H9 (cell line): Measurements from ENCODE around the gene EVX2. TPM values are rescaled to one million over a fixed set of nuclear protein-coding genes. Genes with fewer than 3 reads are reported as not detected.

ENCODE experiments used
- DNase-seq: peaks from one replicate; pipeline ENCODE4 v3.0.0-alpha.2; 2017
- H2AFZ ChIP-seq: one replicate; pipeline ENCODE4 v1.6.1; 2013; ENCODE audit warnings: mild to moderate bottlenecking, low read length, control low read depth, moderate library complexity
- H2AK5ac ChIP-seq: 2 replicates; pipeline ENCODE4 v1.6.1; 2013; ENCODE audit warnings: low read length, control low read depth, mixed read lengths; ENCODE audit not compliant: insufficient read length
- H2BK120ac ChIP-seq: one replicate; pipeline ENCODE4 v1.6.1; 2013; ENCODE audit warnings: low read depth, mild to moderate bottlenecking, low read length, control low read depth, inconsistent platforms; ENCODE audit not compliant: poor library complexity, severe bottlenecking
- H2BK12ac ChIP-seq: 2 replicates; pipeline ENCODE4 v1.6.1; 2013; ENCODE audit warnings: low read length, control low read depth, mixed read lengths, low read depth; ENCODE audit not compliant: insufficient read length
- H2BK15ac ChIP-seq: 2 replicates; pipeline ENCODE4 v1.6.1; 2013; ENCODE audit warnings: low read depth, low read length, control low read depth
- H2BK20ac ChIP-seq: one replicate; pipeline ENCODE4 v1.6.1; 2013; ENCODE audit warnings: low read depth, mild to moderate bottlenecking, low read length, control low read depth, inconsistent platforms; ENCODE audit not compliant: poor library complexity, severe bottlenecking
- H2BK5ac ChIP-seq: 2 replicates; pipeline ENCODE4 v1.6.1; 2013; ENCODE audit warnings: low read length, control low read depth, mixed read lengths; ENCODE audit not compliant: insufficient read length
- H3K14ac ChIP-seq: 2 replicates; pipeline ENCODE4 v1.6.1; 2013; ENCODE audit warnings: low read length, control low read depth; ENCODE audit not compliant: insufficient read depth
- H3K18ac ChIP-seq: 2 replicates; pipeline ENCODE4 v1.6.1; 2013; ENCODE audit warnings: low read depth, mild to moderate bottlenecking, mixed read lengths, low read length, control low read depth; ENCODE audit not compliant: insufficient read length
- H3K23ac ChIP-seq: 2 replicates; pipeline ENCODE4 v1.6.1; 2013; ENCODE audit warnings: low read length, control low read depth, mixed read lengths, low read depth; ENCODE audit not compliant: insufficient read length
- H3K23me2 ChIP-seq: 2 replicates; pipeline ENCODE4 v1.6.1; 2013; ENCODE audit warnings: low read depth, mild to moderate bottlenecking, mixed read lengths, low read length, control low read depth; ENCODE audit not compliant: insufficient read length, poor library complexity, severe bottlenecking
- H3K27ac ChIP-seq: 2 replicates; pipeline ENCODE4 v1.5.1; 2013; ENCODE audit warnings: low read length, control low read depth, mixed read lengths, low read depth; ENCODE audit not compliant: insufficient read length
- H3K27me3 ChIP-seq: 2 replicates; pipeline ENCODE4 v1.6.1; 2013; ENCODE audit warnings: low read length, control low read depth, inconsistent platforms; ENCODE audit not compliant: insufficient read depth
- H3K4ac ChIP-seq: 2 replicates; pipeline ENCODE4 v1.6.1; 2013; ENCODE audit warnings: low read depth, mild to moderate bottlenecking, control low read depth, inconsistent platforms, low read length, moderate library complexity
- H3K4me1 ChIP-seq: 2 replicates; pipeline ENCODE4 v1.6.1; 2013; ENCODE audit warnings: low read length, control low read depth, inconsistent platforms; ENCODE audit not compliant: insufficient read depth
- H3K4me2 ChIP-seq: 2 replicates; pipeline ENCODE4 v1.6.1; 2013; ENCODE audit warnings: low read length, control low read depth, mixed read lengths; ENCODE audit not compliant: insufficient read length, insufficient read depth
- H3K56ac ChIP-seq: 2 replicates; pipeline ENCODE4 v1.6.1; 2013; ENCODE audit warnings: low read depth, mild to moderate bottlenecking, mixed read lengths, low read length, control low read depth; ENCODE audit not compliant: insufficient read length
- H3K79me1 ChIP-seq: 2 replicates; pipeline ENCODE4 v1.6.1; 2013; ENCODE audit warnings: low read depth, mild to moderate bottlenecking, moderate library complexity, low read length, control low read depth, inconsistent platforms; ENCODE audit not compliant: insufficient read depth, poor library complexity, severe bottlenecking
- H3K79me2 ChIP-seq: 2 replicates; pipeline ENCODE4 v1.6.1; 2013; ENCODE audit warnings: low read length, control low read depth, inconsistent platforms; ENCODE audit not compliant: insufficient read depth
- H3K9ac ChIP-seq: 2 replicates; pipeline ENCODE4 v1.6.1; 2013; ENCODE audit warnings: low read length, control low read depth, mixed read lengths; ENCODE audit not compliant: insufficient read length; ENCODE audit errors: extremely low read depth
- H3K9me3 ChIP-seq: one replicate; pipeline ENCODE4 v1.6.1; 2013; ENCODE audit warnings: low read depth, low read length, inconsistent platforms; ENCODE audit not compliant: control insufficient read depth
- H3T11ph ChIP-seq: one replicate; pipeline ENCODE4 v1.6.1; 2013; ENCODE audit warnings: mild to moderate bottlenecking, low read length, control low read depth, inconsistent platforms
- H4K20me1 ChIP-seq: one replicate; pipeline ENCODE4 v1.6.1; 2013; ENCODE audit not compliant: control insufficient read depth, insufficient read length, insufficient read depth
- H4K5ac ChIP-seq: 2 replicates; pipeline ENCODE4 v1.6.1; 2013; ENCODE audit warnings: low read depth, mild to moderate bottlenecking, mixed read lengths, low read length, control low read depth; ENCODE audit not compliant: insufficient read length
- H4K8ac ChIP-seq: replicated peaks from 2 replicates; pipeline ENCODE4 v1.6.1; 2013; ENCODE audit warnings: low read length, control low read depth, mixed read lengths, low read depth; ENCODE audit not compliant: insufficient read length
- H4K91ac ChIP-seq: 2 replicates; pipeline ENCODE4 v1.6.1; 2013; ENCODE audit warnings: low read depth, mild to moderate bottlenecking, moderate library complexity, mixed read lengths, low read length, control low read depth; ENCODE audit not compliant: insufficient read length
- H3K27ac Mint-ChIP-seq, 3 experiments: 2 replicates in 2 of 3; 3 replicates in 1 of 3; pipeline ENCODE4 v1.8.0; 2020 to 2021; ENCODE audit warnings: mixed read lengths in 3 of 3, mild to moderate bottlenecking in 1 of 3, moderate library complexity in 1 of 3
- H3K27me3 Mint-ChIP-seq: 2 replicates; pipeline ENCODE4 v1.8.0; 2021; ENCODE audit warnings: low read depth, mild to moderate bottlenecking, moderate library complexity, mixed read lengths
- H3K36me3 Mint-ChIP-seq, 3 experiments: 2 replicates in 2 of 3; 3 replicates in 1 of 3; pipeline ENCODE4 v1.8.0; 2020 to 2021; ENCODE audit warnings: low read depth in 3 of 3, mixed read lengths in 3 of 3; ENCODE audit not compliant: insufficient read depth in 1 of 3
- H3K4me1 Mint-ChIP-seq, 2 experiments: 2 replicates each; pipeline ENCODE4 v1.8.0; 2020; ENCODE audit warnings: mixed read lengths in 2 of 2
- H3K4me3 Mint-ChIP-seq, 2 experiments: 2 replicates in 1 of 2; 3 replicates in 1 of 2; pipeline ENCODE4 v1.8.0; 2020 to 2021; ENCODE audit warnings: mild to moderate bottlenecking in 2 of 2, mixed read lengths in 2 of 2, moderate library complexity in 1 of 2
- H3K9me3 Mint-ChIP-seq, 2 experiments: 2 replicates in 1 of 2; 3 replicates in 1 of 2; pipeline ENCODE4 v1.8.0; 2020; ENCODE audit warnings: mild to moderate bottlenecking in 2 of 2, mixed read lengths in 2 of 2, moderate library complexity in 1 of 2
- CTCF ChIP-seq: fragments of 200-600 bp; sonication (generic); conservative IDR thresholded peaks from 3 replicates; pipeline ENCODE4 v1.8.0; 2021; ENCODE audit warnings: antibody characterized with exemption, mild to moderate bottlenecking
- WGBS: extraction: QIAGEN DNeasy Blood & Tissue Kit; methylation state at CpG from one replicate; pipeline ENCODE4 v1.1.7; 2013; ENCODE audit warnings: missing lambda C conversion rate, low lambda C conversion rate, mixed read lengths; ENCODE audit not compliant: insufficient read length; ENCODE audit errors: extremely low coverage; 5-methylcytosine and 5-hydroxymethylcytosine counted together
- total RNA-seq: library from RNA; stranded (reverse); gene quantifications from 2 replicates; pipeline ENCODE4 v1.2.1, GENCODE V29; 2021

EVX2 gene
- total RNA-seq, 1 experiment from 2014 or later = not detected

- H2AK5ac ChIP-seq = no peak overlapping the region
- no peak overlapping the region for H2BK5ac ChIP-seq
- no peaks in the 10 kb centered on the region for H3K79me2 ChIP-seq
- no peak for DNase-seq
- no CpG with 5 or more reads among the region's 6 CpGs for WGBS
- no peak overlapping the region for H2BK120ac ChIP-seq
- H3K4me2 ChIP-seq = no peak overlapping the region
- Mint-ChIP-seq H3K36me3 (no peaks in the 10 kb centered on the region), H3K4me1 (no peaks in the 10 kb centered on the region), H3K9me3 (no peaks in the 10 kb centered on the region), H3K27ac (no peak overlapping the region), H3K27me3 (peaks cover 17% of the 10 kb centered on the region), H3K4me3 (no peak overlapping the region)
- no peaks in the 10 kb centered on the region for H3K9me3 ChIP-seq
- H2BK20ac ChIP-seq = no peak overlapping the region
- no peak overlapping the region for H3T11ph ChIP-seq
- H3K18ac ChIP-seq = no peak overlapping the region
- H4K20me1 ChIP-seq = no peaks in the 10 kb centered on the region
- no peak overlapping the region for H4K91ac ChIP-seq
- H3K79me1 ChIP-seq = no peaks in the 10 kb centered on the region
- H4K8ac ChIP-seq = no peak overlapping the region
- TF ChIP-seq CTCF = no peak
- H4K5ac ChIP-seq = no peak overlapping the region
- H2BK15ac ChIP-seq = no peak overlapping the region
- no peak overlapping the region for H3K14ac ChIP-seq
- no peaks in the 10 kb centered on the region for H3K4me1 ChIP-seq
- no peak overlapping the region for H3K23ac ChIP-seq
- no peak overlapping the region for H3K27ac ChIP-seq
- no peak overlapping the region for H3K56ac ChIP-seq
- no peak overlapping the region for H2AFZ ChIP-seq
- no peaks in the 10 kb centered on the region for H3K23me2 ChIP-seq
- no peak overlapping the region for H3K9ac ChIP-seq
- H3K27me3 ChIP-seq = no peaks in the 10 kb centered on the region
- no peak overlapping the region for H2BK12ac ChIP-seq
- H3K4ac ChIP-seq = no peak overlapping the region
Observed at GRCh38 chr2:176035013-176035691, 48.6 kb downstream of the EVX2 start.
